OCI-M2 (cell line): ENCODE results near the gene EVI2B.
"Not testable (repeated sequence)": the region's sequence is repeated elsewhere in the genome, so short reads cannot be mapped to it uniquely, and the experiment has no call there.

ENCODE experiments used
- DNase-seq: peaks from one replicate; lab custom pipeline; 2025; ENCODE audit not compliant: unreplicated experiment; lab: John Stamatoyannopoulos, UW

EVI2B gene

GRCh38 chr17:31313982-31314781 is at the start of gene EVI2B:
TSS of gene EVI2B (minus strand) at chr17:31314054. CDS start at chr17:31305609, 8,445 bp downstream.
- DNase-seq = no peak

GRCh38 chr17:31357839-31358394 is 44.1 kb upstream of the EVI2B start:
- DNase-seq = no peak

GRCh38 chr17:31357091-31357490 is 43.2 kb upstream of the EVI2B start:
- DNase-seq = no peak

- no peak for DNase-seq
These were observed 42.1 kb upstream of the EVI2B start for GRCh38 chr17:31355935-31356334.

GRCh38 chr17:31349454-31349853 is 35.6 kb upstream of the EVI2B start:
- DNase-seq = no peak

- DNase-seq = not testable (repeated sequence)
These were observed 31.4 kb upstream of the EVI2B start for GRCh38 chr17:31345191-31345747.

GRCh38 chr17:31339906-31340661 is 26.2 kb upstream of the EVI2B start:
- DNase-seq = peak; percentile 47

- no peak for DNase-seq
These were observed 15.4 kb upstream of the EVI2B start for GRCh38 chr17:31329221-31329620.

GRCh38 chr17:31328160-31328535 is 14.3 kb upstream of the EVI2B start:
- DNase-seq = no peak

- DNase-seq = no peak
These were observed 13.8 kb upstream of the EVI2B start for GRCh38 chr17:31327534-31328159.

GRCh38 chr17:31323551-31323950 is 9.7 kb upstream of the EVI2B start:
- no peak for DNase-seq

- DNase-seq = no peak
These were observed 8.1 kb upstream of the EVI2B start for GRCh38 chr17:31321966-31322365.

GRCh38 chr17:31321481-31321880 is 7.6 kb upstream of the EVI2B start, which contains the start of gene EVI2A:
TSS of gene EVI2A (minus strand) at chr17:31321622. CDS start at chr17:31319013, 2,609 bp downstream.
- DNase-seq = no peak

GRCh38 chr17:31320791-31321190 is 6.9 kb upstream of the EVI2B start:
- no peak for DNase-seq

- no peak for DNase-seq
These were observed 6.4 kb upstream of the EVI2B start for GRCh38 chr17:31320241-31320640.

GRCh38 chr17:31318851-31319661 is 5.2 kb upstream of the EVI2B start:
- DNase-seq = no peak

- no peak for DNase-seq
These were observed 4.5 kb upstream of the EVI2B start for GRCh38 chr17:31318298-31318801.

GRCh38 chr17:31314782-31315100 is 887 bp upstream of the EVI2B start:
- no peak for DNase-seq

GRCh38 chr17:31312223-31312622 is 1.6 kb downstream of the EVI2B start:
- DNase-seq = not testable (repeated sequence)

GRCh38 chr17:31311526-31311925 is 2.3 kb downstream of the EVI2B start:
- no peak for DNase-seq
